ENCODE data around the gene RFX8.
"Not testable (repeated sequence)": the region's sequence is repeated elsewhere in the genome, so short reads cannot be mapped to it uniquely, and the experiment has no call there.

The RFX8 gene

DNA sequence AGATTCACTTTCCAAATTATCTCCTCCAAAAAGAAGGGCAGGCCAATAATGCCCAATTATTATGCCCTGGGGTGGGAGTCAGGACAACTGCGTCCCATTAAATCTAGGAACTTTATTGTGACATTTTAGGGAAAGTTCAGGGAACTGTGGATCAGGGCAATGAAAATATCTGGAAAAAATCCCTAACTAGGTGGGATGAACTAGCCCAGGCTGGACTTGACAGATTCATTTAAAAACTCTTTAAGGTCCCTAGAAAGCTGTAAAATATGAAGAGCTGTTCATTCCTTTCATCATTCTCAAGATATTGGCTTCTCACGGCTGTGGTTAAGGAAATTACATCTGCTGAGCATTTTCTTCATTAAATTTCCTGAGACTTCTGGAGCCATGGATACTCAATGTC is 95.8 kb downstream of the RFX8 start:
- no peak for DNase-seq (ENCODE audit: low spot score)

DNA sequence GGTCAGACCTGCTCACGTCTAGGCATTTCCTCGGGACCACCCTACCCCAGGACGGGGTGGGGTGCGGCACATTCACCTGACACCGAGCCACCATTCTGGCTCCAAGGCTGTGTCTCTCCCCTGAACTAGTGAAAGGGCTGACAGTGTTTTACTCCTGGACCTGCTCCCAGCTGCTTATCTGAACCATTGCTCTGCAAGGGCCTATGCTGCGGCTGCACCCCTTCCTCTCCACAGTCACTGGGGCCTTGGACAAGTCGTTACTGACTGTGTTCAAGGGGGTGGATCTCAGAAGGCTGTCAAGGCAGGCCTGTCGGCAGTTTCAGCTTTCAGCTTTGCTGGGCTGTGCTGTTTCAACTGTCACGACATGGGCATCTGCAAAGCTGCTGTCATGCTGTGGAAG is 99.3 kb downstream of the RFX8 start:
- DNase-seq (ENCODE audit: low spot score) = no peak

DNA sequence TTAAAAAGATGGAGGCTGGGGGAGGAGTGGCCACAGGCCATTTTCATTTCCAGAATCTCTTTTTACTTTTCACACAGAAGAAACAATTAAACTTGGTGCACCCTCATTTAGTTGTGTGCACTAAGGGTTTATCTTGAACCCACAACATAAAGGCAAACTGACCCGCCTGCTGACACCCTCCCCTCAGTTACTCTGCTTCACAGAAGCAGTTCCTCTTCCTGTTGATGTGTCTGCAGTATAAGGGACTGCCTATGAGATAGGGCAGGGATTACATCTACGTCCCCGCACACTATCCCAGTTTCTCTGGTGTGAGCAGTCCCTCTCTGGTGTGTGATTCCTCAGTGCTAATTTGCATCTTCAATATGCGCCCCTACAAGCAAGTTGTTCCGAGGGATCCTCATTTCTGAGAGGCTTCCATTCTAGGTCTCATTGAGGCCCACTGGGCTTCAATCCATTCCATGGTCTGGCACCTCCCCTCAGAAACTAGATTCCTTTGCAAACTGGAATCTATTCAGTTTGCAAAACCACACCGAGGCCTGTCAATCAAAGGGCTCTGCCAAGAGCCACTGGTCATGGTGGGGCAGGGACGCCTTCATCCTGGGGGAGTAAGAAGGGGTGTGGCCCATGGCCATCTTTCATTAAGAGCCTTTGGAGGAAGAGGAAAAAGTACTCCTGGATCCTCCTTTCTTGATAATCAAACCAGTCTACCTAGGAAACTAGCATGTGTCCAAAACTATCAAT is 99.9 kb downstream of the RFX8 start:
- no peak for DNase-seq (ENCODE audit: low spot score)

DNA sequence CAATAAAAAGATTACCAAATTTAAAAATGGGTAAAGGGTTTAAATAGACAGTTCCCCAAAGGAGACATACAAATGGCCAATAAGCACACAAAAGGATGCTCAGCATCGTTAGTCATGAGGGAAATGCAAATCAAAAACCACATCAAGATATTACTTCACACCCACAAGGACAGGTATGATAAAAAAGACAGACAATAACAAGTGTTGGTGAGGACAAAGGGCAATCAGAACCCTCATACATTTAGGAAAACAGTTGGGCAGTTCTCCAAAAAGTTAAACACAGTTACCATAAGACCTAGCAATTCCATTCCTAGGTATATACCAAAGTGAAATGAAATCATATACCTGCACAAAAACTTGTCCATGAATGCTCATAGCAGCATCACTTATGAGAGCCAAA is 102.1 kb downstream of the RFX8 start:
- no peak for DNase-seq (ENCODE audit: low spot score)

DNA sequence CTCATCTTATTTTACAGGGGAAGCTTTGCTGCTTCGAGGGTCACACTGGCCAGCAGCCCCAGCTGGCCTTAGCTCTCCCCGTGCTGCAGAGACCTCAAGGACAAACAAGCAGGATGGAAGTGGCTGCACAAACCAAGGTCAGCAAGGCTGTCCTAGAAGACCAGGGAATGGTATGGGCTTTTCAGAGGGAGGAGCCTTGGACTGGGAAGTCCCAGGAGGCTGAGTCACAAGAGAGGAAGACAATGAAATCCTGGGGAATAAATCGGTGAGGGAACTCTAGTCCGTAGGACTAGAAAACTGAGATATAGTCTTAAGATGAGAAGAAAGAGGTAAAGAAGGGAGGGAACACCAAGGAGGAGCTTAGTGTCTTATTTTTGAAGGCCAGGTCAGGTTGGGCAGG is 103.3 kb downstream of the RFX8 start:
- no peak for DNase-seq (ENCODE audit: low spot score)

DNA sequence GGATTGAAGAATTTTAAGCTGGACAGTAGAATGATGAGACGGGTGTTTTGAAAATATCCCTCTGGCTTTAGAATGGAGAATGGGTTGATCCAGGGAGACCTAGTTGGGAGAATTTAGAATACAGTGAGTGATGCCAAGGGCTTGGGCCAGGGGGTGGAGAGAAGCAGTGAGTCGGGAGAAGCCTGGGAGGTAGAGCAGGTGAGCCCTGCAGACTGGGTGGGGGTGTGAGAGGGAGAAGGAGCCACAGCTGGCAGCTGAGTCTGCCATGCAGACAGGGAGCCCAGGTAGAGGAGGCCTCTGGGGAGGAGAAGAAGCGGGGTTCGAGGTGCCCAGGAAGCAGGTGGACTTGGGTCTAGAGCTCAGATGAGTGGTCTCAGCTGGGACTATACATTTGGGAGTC is 105.8 kb downstream of the RFX8 start:
- DNase-seq (ENCODE audit: low spot score) = no peak

DNA sequence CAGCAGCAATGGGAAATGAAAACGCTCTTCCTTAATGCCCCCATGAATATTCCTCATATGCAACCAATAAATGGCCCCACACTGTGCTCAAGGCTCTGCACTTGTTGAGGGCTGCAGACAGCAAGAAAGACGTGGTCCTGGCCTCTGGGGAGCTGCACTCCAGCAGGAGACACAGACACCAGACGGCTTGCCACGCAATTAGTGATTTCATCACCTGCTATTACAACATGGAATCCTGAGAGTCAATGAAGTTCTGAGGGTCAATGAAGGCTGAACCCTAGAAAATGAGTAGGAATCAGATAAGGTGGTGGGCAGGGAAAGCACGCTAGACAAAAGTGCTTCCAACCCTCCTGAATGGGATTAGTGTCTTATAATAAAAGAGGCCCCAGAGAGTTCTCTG is 106.5 kb downstream of the RFX8 start:
- no peak for DNase-seq (ENCODE audit: low spot score)

DNA sequence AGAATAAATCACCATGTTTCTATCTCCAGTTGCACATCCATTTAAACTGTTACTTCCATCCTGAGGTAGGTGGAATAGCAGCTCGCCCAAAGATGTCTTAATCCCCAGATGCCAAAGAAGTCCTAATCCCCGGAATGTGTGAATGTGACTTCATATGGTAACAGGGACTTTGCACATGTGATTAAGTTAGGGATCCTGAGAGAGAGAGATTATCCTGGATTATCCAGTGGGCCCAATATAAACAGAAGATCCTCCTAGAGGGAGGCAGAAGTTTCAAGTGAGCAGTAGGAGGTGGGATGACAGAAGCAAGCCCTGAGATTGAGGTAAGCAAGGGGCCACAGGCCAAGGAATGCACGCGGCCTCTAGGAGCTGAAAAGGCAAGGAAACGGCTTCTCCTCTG is 107.4 kb downstream of the RFX8 start:
- no peak for DNase-seq (ENCODE audit: low spot score)

DNA sequence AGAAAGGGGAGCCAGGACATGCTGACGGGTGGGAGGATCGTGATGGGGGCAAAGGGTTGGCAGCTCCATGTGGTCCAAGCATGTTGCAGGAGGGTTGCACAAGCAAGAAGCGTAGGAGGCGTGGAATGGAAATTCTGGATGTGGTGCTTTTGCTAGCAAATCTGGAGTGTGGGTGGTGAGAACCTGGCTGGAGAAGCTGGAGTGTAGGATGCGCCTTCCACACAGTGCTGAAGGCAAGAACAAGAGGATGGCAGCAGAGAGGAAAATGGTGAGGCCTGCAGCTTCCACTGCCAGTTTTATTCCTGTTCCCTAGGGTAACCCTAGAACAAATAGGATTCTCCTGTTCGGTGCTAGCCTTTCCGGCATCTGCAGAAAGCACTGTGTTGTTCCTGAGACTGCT is 110.0 kb downstream of the RFX8 start:
- no peak for DNase-seq (ENCODE audit: low spot score)

DNA sequence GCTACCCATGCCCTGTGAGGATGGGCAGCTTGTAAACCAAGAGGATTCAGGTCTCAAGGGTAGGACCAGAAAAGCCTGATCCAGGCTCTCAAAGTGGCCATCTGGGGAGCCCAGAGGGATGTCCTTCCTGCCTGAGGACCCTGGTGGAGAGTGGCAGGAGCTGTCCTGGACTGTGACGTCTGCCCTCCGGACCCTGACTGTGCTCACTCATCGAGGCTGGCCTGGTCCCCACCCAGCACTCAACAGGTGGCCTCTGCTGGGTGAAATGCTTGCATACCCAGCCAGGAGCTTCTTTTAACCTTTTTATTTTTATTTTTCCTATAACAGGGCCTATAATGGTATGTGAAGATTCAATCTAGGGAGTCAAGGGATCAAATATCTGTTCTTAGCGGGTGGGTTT is 112.1 kb downstream of the RFX8 start:
- no peak for DNase-seq (ENCODE audit: low spot score)

DNA sequence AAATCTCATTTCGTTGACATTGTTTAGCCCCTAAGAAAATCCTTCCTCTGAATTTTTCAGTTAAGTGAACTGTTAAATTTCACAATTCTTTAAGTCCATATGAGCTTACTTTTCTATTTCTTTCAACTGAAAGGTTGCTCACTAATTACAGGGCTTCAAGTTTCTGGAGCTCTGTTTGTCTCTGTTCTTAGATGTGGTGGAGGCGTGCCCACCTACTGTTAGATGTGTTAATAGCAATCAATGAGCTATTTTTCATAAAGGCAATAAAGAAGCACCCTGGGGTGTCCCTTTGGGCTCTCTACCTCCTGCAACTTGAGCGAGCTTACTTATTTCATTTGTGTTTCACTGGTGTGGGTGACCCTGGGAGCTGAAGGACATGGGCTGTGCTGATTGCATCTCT is 112.6 kb downstream of the RFX8 start:
- no peak for DNase-seq (ENCODE audit: low spot score)

DNA sequence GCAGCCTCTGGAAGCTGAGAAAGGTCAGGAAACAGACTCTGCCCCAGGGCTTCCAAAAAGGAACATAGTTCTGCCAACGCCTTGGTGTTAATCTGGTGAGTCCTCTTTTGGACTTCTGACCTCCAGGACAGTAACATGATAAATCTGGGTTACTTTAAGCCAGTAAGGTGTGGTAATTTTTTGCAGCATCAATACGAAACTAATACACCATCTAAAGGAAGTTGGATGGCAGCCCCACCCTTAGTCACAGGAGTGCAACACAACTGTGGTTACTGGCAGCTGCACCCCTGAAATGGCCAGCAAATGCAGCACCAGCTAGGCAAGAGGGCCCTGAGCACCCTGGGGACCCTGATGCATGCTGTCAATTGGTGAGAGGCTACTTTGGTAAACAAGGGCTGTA is 113.4 kb downstream of the RFX8 start:
- no peak for DNase-seq (ENCODE audit: low spot score)

DNA sequence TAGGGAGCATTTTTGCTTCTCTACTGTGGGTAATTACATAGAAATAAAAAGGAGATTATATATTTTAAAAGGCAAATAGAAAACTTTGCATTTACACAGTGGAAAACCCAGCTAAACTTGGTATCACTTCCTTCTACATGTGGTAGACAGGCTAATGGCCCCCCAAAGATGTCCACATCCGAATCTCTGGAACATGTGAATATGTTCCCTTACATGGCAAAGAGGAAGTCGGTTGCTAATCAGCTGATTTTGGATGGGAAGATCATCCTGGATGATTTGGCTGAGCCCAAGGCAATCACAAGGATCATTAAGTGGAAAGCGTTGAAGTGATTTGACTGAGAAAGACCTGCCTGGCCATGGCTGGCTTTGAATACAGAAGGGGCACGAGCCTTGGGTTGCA is 113.8 kb downstream of the RFX8 start:
- no peak for DNase-seq (ENCODE audit: low spot score)

DNA sequence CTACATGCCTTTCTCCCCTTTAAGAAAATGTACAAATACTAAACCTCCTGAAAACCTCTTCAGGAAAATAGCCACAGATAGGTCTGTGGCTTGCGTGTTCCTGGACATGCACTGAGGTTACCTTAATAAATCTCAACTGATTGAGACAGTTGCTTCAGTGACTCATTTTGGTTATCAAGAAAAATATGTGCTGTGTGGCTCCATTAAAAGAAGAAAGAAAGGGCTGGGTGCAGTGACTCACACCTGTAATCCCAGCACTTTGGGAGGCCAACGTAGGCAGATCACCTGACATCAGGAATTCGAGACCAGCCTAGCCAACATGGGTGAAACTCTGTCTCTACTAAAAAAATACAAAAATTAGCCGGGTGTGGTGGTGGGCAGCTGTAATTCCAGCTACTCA is 114.7 kb downstream of the RFX8 start:
- DNase-seq (ENCODE audit: low spot score) = no peak

DNA sequence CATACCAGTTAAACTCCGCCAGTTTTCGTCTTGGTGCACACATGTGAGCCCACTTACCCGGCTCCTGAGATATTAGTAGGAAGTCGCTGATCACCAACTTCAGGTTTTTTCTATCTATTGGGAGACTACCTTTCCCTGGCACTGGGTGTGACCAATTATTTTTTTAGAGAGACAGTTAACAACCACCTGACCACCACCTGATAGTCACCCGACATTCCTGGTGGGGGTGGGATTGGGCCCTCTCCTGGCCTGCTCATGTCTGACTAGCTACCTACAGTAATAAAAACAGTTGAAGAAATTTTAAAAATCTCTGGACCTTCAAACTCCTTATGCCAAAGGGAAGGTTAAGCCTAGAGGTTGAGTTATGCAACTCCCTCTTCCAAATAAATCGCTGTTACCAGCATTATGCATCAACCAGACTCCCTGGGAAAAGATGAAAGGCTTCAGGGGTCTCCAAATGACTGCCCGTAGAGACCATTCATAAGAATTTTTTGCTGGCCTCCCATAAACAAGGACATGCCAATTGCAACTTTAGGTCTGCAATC is 115.4 kb downstream of the RFX8 start:
- DNase-seq (ENCODE audit: low spot score) = no peak

DNA sequence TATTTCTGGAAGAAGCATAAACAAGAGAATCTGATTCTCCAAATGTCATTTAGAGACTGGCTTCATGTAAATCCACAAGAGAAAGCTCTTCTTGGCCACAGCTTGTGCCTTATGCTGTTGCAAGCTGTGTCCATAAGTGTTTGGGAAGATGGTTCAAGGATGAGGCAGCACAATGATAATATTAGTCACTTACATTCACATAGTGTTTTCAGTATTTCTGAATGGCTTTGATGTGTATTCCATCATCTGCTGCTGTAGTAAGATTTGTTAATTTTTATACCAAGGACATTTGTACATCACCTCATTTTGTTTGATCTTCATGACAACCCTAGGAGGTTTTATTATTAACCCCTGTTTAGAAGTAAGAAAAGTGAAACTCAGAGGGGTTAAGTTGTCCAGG is 117.5 kb downstream of the RFX8 start:
- no peak for DNase-seq (ENCODE audit: low spot score)

DNA sequence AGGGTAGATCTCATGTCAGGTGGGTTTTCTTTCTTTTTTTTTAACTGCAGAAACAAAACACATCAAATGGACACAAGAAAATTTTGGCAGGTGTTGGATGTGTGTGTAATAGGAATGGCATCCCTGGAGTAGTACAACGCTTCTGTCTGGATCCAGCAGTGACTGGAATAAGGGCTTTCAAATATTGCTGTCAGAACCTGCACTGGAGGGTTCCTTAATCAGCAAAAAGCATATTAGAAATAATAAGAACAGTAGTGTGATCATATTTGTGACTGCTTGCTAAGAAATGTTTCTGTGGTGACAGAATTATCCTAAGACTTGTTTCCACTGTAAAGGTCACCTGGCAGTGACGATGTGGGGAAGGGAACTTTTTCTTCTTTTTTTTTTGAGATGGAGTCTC is 118.4 kb downstream of the RFX8 start:
- no peak for DNase-seq (ENCODE audit: low spot score)

DNA sequence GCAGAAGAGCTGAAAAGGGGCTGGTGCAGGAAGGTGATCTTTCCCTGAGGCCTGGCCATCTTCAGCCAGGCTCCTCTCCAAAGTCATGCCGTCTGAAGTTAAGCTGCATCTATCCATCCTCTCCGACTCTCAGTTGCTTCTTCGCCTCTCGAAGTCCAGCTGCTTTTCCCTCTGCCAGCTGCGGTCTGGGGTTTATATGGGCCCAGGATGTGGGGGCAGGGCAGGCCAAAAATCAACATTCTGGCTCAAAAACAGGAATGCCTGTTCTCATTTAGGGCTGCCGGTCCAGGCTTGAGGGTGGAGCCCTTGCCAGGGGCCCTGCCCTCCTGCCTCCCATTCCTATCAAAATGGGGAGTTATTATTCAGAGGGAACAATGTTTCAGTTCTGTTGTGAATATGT is 118.9 kb downstream of the RFX8 start:
- DNase-seq (ENCODE audit: low spot score) = no peak

DNA sequence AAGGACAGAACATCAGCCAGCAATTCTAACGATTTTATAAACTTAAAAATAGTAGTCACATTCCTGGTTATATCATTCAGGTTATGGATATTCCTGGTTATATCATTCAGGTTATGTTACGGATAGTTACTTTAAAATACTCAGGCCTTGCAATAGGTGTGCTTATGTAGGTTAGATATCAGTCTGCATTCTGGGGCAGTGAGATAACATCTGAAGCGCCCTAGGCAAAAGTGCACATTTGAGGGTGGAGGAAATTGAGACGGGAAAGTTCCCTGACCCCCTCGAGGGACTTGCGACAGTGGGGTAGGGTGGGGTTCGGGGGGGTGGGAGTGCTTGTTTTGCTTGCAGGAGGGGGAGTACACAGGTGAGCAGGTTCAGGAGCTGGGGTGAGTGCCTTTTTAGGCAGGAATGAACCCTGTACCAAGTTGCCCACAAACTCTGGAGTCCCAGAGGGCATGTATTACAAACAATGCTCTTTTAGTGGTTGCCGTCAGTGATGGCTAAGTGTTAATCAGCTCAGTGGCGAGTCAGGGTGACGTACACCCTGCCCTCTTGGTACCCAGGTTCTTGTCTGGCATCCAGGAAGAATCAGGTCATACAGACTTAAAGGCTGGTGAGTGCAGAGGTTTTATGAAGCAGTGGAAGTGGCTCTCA is 119.4 kb downstream of the RFX8 start:
- DNase-seq (ENCODE audit: low spot score) = no peak

DNA sequence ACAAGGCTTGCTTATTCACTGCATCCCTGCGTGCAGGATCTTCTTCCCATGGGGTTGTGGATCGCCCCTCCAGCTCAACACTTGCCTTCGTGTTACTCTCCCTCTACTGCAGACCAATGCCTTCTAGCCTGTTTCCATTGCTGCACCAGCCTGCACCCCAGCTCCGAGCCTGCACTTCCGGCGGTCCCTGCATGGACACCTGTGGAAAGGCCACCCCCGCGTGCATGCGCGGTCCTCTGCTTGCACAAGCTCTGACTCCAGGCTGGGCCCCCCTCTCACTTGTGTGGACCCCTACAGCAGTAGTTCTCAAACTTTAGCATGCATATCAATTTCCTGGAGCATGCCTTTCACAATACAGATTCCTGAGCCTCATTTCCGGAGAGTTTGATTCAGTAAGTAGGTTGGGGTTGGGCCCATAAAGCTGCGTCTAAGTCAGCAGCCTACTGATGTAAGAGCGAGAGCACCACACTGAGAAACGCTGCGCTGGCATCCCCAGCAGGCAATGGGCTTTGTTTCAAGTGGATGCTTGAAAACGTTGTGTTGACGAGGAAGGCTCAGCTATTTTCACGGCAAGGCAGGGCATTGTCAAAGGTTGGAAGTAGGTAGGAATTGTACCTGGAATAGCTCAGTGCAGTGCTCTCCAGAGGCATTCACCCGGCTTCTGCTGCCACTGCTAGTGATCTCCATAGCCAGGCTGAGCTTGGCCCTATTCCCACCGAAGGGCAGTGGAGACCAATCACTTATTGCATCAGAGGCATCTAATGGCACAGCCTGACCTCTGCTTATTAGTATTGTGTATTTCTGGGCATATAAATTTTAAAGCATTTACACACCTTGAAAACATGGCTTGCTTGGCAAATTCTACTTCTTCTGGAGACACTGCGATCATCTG is 120.2 kb downstream of the RFX8 start:
- no peak for DNase-seq (ENCODE audit: low spot score)

DNA sequence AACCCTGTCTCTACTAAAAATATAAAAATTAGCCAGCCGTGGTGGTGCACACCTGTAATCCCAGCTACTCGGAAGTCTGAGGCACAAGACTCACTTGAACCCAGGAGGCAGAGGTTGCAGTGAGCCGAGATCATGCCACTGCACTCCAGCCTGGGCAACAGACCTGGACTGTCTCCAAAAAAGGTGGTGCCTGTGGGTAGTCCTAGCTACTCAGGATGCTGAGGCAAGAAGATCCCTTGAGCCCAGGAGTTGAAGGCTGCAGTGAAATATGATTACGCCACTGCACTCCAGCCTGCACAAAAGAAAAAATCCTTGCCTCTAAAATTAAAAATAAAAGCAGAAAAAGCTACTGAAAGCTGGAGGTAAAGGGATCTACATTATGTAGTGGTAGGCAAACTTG is 122.3 kb downstream of the RFX8 start:
- DNase-seq (ENCODE audit: low spot score) = not testable (repeated sequence)

DNA sequence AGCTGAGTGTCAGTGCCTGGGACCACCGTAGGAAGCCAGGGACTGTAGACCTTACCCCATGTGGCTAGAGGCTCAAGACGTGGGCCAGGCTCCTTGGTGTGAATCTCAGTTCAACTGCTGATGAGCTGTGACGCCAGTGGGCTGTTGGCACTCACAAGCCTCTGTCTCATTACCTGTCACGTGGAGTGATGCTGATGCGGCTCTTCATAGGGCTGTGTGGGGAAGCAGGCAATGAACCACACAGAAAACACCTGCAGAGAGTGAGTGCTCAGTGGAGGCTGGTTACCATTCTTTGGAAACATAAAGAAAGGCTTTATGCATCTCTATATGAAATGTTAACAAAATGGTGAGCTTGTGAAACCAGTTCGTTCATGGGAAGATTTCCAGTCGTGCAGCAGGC is 123.7 kb downstream of the RFX8 start:
- no peak for DNase-seq (ENCODE audit: low spot score)

All from globus pallidus (tissue), 1 donor.